Stimulated activated effector memory CD8-positive, alpha-beta T cell treated with anti-CD3 and anti-CD28 coated beads, Interleukin-12 subunit alpha, Interleukin-12 subunit beta, amount 100 ng/mL, for 72 hours (primary cell): Measurements from ENCODE around the gene ATP10A.

Experiments used
- ATAC-seq: fragments of 150-1000 bp; cut with Tn5 transposase; 2 replicates; pipeline ENCODE4 v1.10.0; 2021
- DNase-seq, 2 donors: peaks; one replicate each; pipeline ENCODE4 v3.0.0; 2021 to 2022; ENCODE audit warnings: low spot score in 2 of 2
- H3K27ac Mint-ChIP-seq: one replicate; pipeline ENCODE4 v1.8.0; 2022; ENCODE audit warnings: mild to moderate bottlenecking, mixed read lengths
- H3K36me3 Mint-ChIP-seq: one replicate; pipeline ENCODE4 v1.8.0; 2022; ENCODE audit warnings: mild to moderate bottlenecking, mixed read lengths
- H3K4me1 Mint-ChIP-seq: one replicate; pipeline ENCODE4 v1.8.0; 2022; ENCODE audit warnings: mixed read lengths
- H3K4me3 Mint-ChIP-seq: one replicate; pipeline ENCODE4 v1.8.0; 2022; ENCODE audit warnings: mild to moderate bottlenecking, mixed read lengths
- H3K9me3 Mint-ChIP-seq: one replicate; pipeline ENCODE4 v1.8.0; 2022; ENCODE audit warnings: mixed read lengths

ATP10A gene

GRCh38 chr15:25800761-25801515 lies 62.2 kb downstream of the ATP10A start:
- no peak for ATAC-seq
- DNase-seq, result no peak
- Mint-ChIP-seq H3K9me3 (no peaks in the 10 kb centered on the region), H3K36me3 (no peaks in the 10 kb centered on the region), H3K4me1 (peaks cover 25% of the 10 kb centered on the region), H3K27ac (peak overlapping the region; percentile 56), H3K4me3 (no peak overlapping the region)

GRCh38 chr15:25799906-25800700 lies 63.0 kb downstream of the ATP10A start:
- no peak for ATAC-seq
- H3K4me1 Mint-ChIP-seq, result peaks cover 32% of the 10 kb centered on the region
- no peak for DNase-seq
- H3K36me3 Mint-ChIP-seq, result no peaks in the 10 kb centered on the region
- H3K9me3 Mint-ChIP-seq, result no peaks in the 10 kb centered on the region
- no peak overlapping the region for H3K4me3 Mint-ChIP-seq
- peak overlapping the region; percentile 56 for H3K27ac Mint-ChIP-seq

GRCh38 chr15:25797936-25798901 lies 64.9 kb downstream of the ATP10A start:
- H3K36me3 Mint-ChIP-seq, result no peaks in the 10 kb centered on the region
- no peaks in the 10 kb centered on the region for H3K9me3 Mint-ChIP-seq
- peaks cover 42% of the 10 kb centered on the region for H3K4me1 Mint-ChIP-seq

GRCh38 chr15:25797511-25797935 lies 65.6 kb downstream of the ATP10A start:
- H3K4me1 Mint-ChIP-seq, result peaks cover 43% of the 10 kb centered on the region
- DNase-seq (no peak), ATAC-seq (no peak)
- H3K4me3 Mint-ChIP-seq, result no peak overlapping the region
- no peaks in the 10 kb centered on the region for H3K9me3 Mint-ChIP-seq
- H3K36me3 Mint-ChIP-seq, result no peaks in the 10 kb centered on the region
- no peak overlapping the region for H3K27ac Mint-ChIP-seq

More at GRCh38 chr15:25797936-25798901, 64.9 kb downstream of the ATP10A start:
- no peak for DNase-seq
- H3K4me3 Mint-ChIP-seq, result no peak overlapping the region
- no peak overlapping the region for H3K27ac Mint-ChIP-seq
- no peak for ATAC-seq

GRCh38 chr15:25797035-25797434 lies 66.1 kb downstream of the ATP10A start:
- H3K36me3 Mint-ChIP-seq, result no peaks in the 10 kb centered on the region
- H3K9me3 Mint-ChIP-seq, result no peaks in the 10 kb centered on the region
- H3K4me3 Mint-ChIP-seq, result no peak overlapping the region
- H3K4me1 Mint-ChIP-seq, result peaks cover 46% of the 10 kb centered on the region
- DNase-seq (no peak), ATAC-seq (no peak)
- H3K27ac Mint-ChIP-seq, result no peak overlapping the region

GRCh38 chr15:25796395-25796794 lies 66.7 kb downstream of the ATP10A start:
- H3K36me3 Mint-ChIP-seq, result no peaks in the 10 kb centered on the region
- H3K4me3 Mint-ChIP-seq, result no peak overlapping the region
- DNase-seq (no peak), ATAC-seq (no peak)
- H3K9me3 Mint-ChIP-seq, result no peaks in the 10 kb centered on the region
- H3K4me1 Mint-ChIP-seq, result peaks cover 52% of the 10 kb centered on the region
- H3K27ac Mint-ChIP-seq, result no peak overlapping the region

- H3K36me3 Mint-ChIP-seq, result no peaks in the 10 kb centered on the region
- peaks cover 59% of the 10 kb centered on the region for H3K4me1 Mint-ChIP-seq
- no peaks in the 10 kb centered on the region for H3K9me3 Mint-ChIP-seq
- no peak overlapping the region for H3K4me3 Mint-ChIP-seq
- no peak for DNase-seq
- no peak overlapping the region for H3K27ac Mint-ChIP-seq
- no peak for ATAC-seq
These were observed 67.4 kb downstream of the ATP10A start for GRCh38 chr15:25795712-25796111.

- H3K36me3 Mint-ChIP-seq, result no peaks in the 10 kb centered on the region
- H3K27ac Mint-ChIP-seq, result no peak overlapping the region
- H3K9me3 Mint-ChIP-seq, result no peaks in the 10 kb centered on the region
- no peak for ATAC-seq
- H3K4me1 Mint-ChIP-seq, result peaks cover 59% of the 10 kb centered on the region
- no peak overlapping the region for H3K4me3 Mint-ChIP-seq
- DNase-seq, result no peak
These were observed 68.1 kb downstream of the ATP10A start for GRCh38 chr15:25795061-25795460.

GRCh38 chr15:25793354-25794050 lies 69.6 kb downstream of the ATP10A start:
- no peak for ATAC-seq
- H3K9me3 Mint-ChIP-seq, result no peaks in the 10 kb centered on the region
- H3K4me1 Mint-ChIP-seq, result peaks cover 52% of the 10 kb centered on the region
- no peak overlapping the region for H3K27ac Mint-ChIP-seq
- peaks cover 6% of the 10 kb centered on the region for H3K36me3 Mint-ChIP-seq
- no peak for DNase-seq
- H3K4me3 Mint-ChIP-seq, result no peak overlapping the region

GRCh38 chr15:25792128-25792527 lies 71.0 kb downstream of the ATP10A start:
- no peak overlapping the region for H3K4me3 Mint-ChIP-seq
- H3K9me3 Mint-ChIP-seq, result no peaks in the 10 kb centered on the region
- ATAC-seq, result no peak

GRCh38 chr15:25790000-25790660 lies 73.0 kb downstream of the ATP10A start:
- Mint-ChIP-seq H3K27ac (no peak overlapping the region), H3K9me3 (no peaks in the 10 kb centered on the region), H3K36me3 (peaks cover 6% of the 10 kb centered on the region), H3K4me3 (no peak overlapping the region), H3K4me1 (peaks cover 60% of the 10 kb centered on the region)
- ATAC-seq, result peak; percentile 94
- peak in 1 of 2 donors; percentile 57 for DNase-seq

More at GRCh38 chr15:25792128-25792527, 71.0 kb downstream of the ATP10A start:
- Mint-ChIP-seq H3K27ac (no peak overlapping the region), H3K36me3 (peaks cover 6% of the 10 kb centered on the region), H3K4me1 (peaks cover 58% of the 10 kb centered on the region)
- DNase-seq, result no peak

GRCh38 chr15:25789616-25789999 lies 73.5 kb downstream of the ATP10A start:
- peaks cover 56% of the 10 kb centered on the region for H3K4me1 Mint-ChIP-seq
- H3K27ac Mint-ChIP-seq, result no peak overlapping the region
- no peak overlapping the region for H3K4me3 Mint-ChIP-seq
- ATAC-seq (no peak), DNase-seq (no peak)
- peaks cover 6% of the 10 kb centered on the region for H3K36me3 Mint-ChIP-seq
- no peaks in the 10 kb centered on the region for H3K9me3 Mint-ChIP-seq

GRCh38 chr15:25789211-25789610 lies 73.9 kb downstream of the ATP10A start:
- no peaks in the 10 kb centered on the region for H3K9me3 Mint-ChIP-seq
- peaks cover 6% of the 10 kb centered on the region for H3K36me3 Mint-ChIP-seq
- ATAC-seq, result no peak
- H3K4me3 Mint-ChIP-seq, result no peak overlapping the region
- H3K4me1 Mint-ChIP-seq, result peaks cover 55% of the 10 kb centered on the region
- no peak for DNase-seq
- H3K27ac Mint-ChIP-seq, result no peak overlapping the region

- Mint-ChIP-seq H3K36me3 (peaks cover 6% of the 10 kb centered on the region), H3K4me3 (no peak overlapping the region), H3K9me3 (no peaks in the 10 kb centered on the region), H3K27ac (no peak overlapping the region), H3K4me1 (peaks cover 62% of the 10 kb centered on the region)
- peak in 1 of 2 donors; percentile 50 for DNase-seq
- peak; percentile 54 for ATAC-seq
These were observed 75.1 kb downstream of the ATP10A start for GRCh38 chr15:25787855-25788520.
